CD14-positive monocyte (primary cell): ENCODE results near the gene ABCA7. TPM values are rescaled to one million over a fixed set of nuclear protein-coding genes. Genes with fewer than 3 reads are reported as not detected.

ENCODE experiments used
- DNase-seq, 3 donors: peaks; one replicate each; pipeline ENCODE4 v3.0.0-alpha.2; 2011 to 2022
- H2AFZ ChIP-seq: 2 replicates; pipeline ENCODE4 v1.6.0; 2012; ENCODE audit warnings: mild to moderate bottlenecking, low read depth, low read length, inconsistent platforms; ENCODE audit not compliant: insufficient read depth, poor library complexity, severe bottlenecking
- H3K27ac ChIP-seq, 2 donors: 1 replicate in 1 of 2; 2 replicates in 1 of 2; pipeline ENCODE4 v1.5.1; 2012 to 2013; ENCODE audit warnings: low read length in 2 of 2, control low read depth in 1 of 2, inconsistent platforms in 1 of 2, low read depth in 1 of 2, mild to moderate bottlenecking in 1 of 2
- H3K27me3 ChIP-seq, 2 donors: one replicate each; pipeline versions ENCODE4 v1.6.0 to v1.6.1; 2011 to 2013; ENCODE audit warnings: low read length in 2 of 2; ENCODE audit not compliant: control insufficient read depth in 2 of 2, insufficient read depth in 2 of 2
- H3K36me3 ChIP-seq, 2 donors: replicated peaks in 1 of 2; 1 replicate in 1 of 2; 2 replicates in 1 of 2; pipeline versions ENCODE4 v1.5.1 to v1.6.1; 2012 to 2013; ENCODE audit warnings: low read length in 2 of 2, control low read depth in 1 of 2, inconsistent platforms in 1 of 2, mild to moderate bottlenecking in 1 of 2; ENCODE audit not compliant: insufficient read depth in 2 of 2, control insufficient read depth in 1 of 2
- H3K4me1 ChIP-seq, 2 donors: 1 replicate in 1 of 2; 2 replicates in 1 of 2; pipeline versions ENCODE4 v1.5.1 to v1.6.1; 2012 to 2013; ENCODE audit warnings: low read length in 2 of 2, control low read depth in 1 of 2, inconsistent platforms in 1 of 2, mild to moderate bottlenecking in 1 of 2, moderate library complexity in 1 of 2; ENCODE audit not compliant: insufficient read depth in 2 of 2, control insufficient read depth in 1 of 2
- H3K4me2 ChIP-seq: replicated peaks from 2 replicates; pipeline ENCODE3; 2012; ENCODE audit warnings: low read length, moderate library complexity, mild to moderate bottlenecking; ENCODE audit not compliant: poor library complexity, severe bottlenecking; ENCODE audit errors: extremely low read depth
- H3K4me3 ChIP-seq, 3 experiments: fragments of 200-600 bp in 1 of 3; sonication (generic) in 1 of 3; replicated peaks in 1 of 3; 1 replicate in 2 of 3; 2 replicates in 1 of 3; pipeline ENCODE4 v1.5.1; 2011 to 2013; ENCODE audit warnings: low read length in 3 of 3, mild to moderate bottlenecking in 3 of 3, control low read depth in 2 of 3, low read depth in 2 of 3, inconsistent platforms in 1 of 3, moderate library complexity in 1 of 3
- H3K79me2 ChIP-seq: 2 replicates; pipeline ENCODE4 v1.6.0; 2012; ENCODE audit warnings: mild to moderate bottlenecking, control low read depth, inconsistent platforms, low read length, moderate library complexity; ENCODE audit not compliant: insufficient read depth
- H3K9ac ChIP-seq: 2 replicates; pipeline ENCODE4 v1.6.0; 2017; ENCODE audit warnings: low read length, mild to moderate bottlenecking; ENCODE audit not compliant: insufficient read depth, poor library complexity, severe bottlenecking
- H3K9me3 ChIP-seq, 2 donors: replicated peaks in 1 of 2; 1 replicate in 1 of 2; 2 replicates in 1 of 2; pipeline versions ENCODE4 v1.5.1 to v1.6.1; 2012 to 2013; ENCODE audit warnings: low read length in 2 of 2, control low read depth in 1 of 2; ENCODE audit not compliant: control insufficient read depth in 1 of 2, insufficient read depth in 1 of 2
- H4K20me1 ChIP-seq: 2 replicates; pipeline ENCODE4 v1.6.0; 2012; ENCODE audit warnings: mild to moderate bottlenecking, low read length, control low read depth, moderate library complexity; ENCODE audit not compliant: insufficient read depth
- H3K27ac Mint-ChIP-seq, 7 donors: one replicate each; pipeline ENCODE4 v1.8.0; 2020; ENCODE audit warnings: mild to moderate bottlenecking in 7 of 7, mixed read lengths in 7 of 7, moderate library complexity in 6 of 7, inconsistent platforms in 2 of 7
- H3K27me3 Mint-ChIP-seq, 3 donors: one replicate each; pipeline ENCODE4 v1.8.0; 2021 to 2022; ENCODE audit warnings: low read depth in 3 of 3, mild to moderate bottlenecking in 3 of 3, mixed read lengths in 3 of 3, moderate library complexity in 3 of 3, inconsistent platforms in 1 of 3
- H3K36me3 Mint-ChIP-seq, 2 donors: one replicate each; pipeline ENCODE4 v1.8.0; 2020; ENCODE audit warnings: mixed read lengths in 2 of 2, inconsistent platforms in 1 of 2, mild to moderate bottlenecking in 1 of 2
- H3K4me1 Mint-ChIP-seq: one replicate; pipeline ENCODE4 v1.8.0; 2020; ENCODE audit warnings: mild to moderate bottlenecking, mixed read lengths
- H3K4me3 Mint-ChIP-seq, 2 donors: one replicate each; pipeline ENCODE4 v1.8.0; 2020; ENCODE audit warnings: mild to moderate bottlenecking in 2 of 2, mixed read lengths in 2 of 2, moderate library complexity in 1 of 2
- H3K9me3 Mint-ChIP-seq, 7 donors: one replicate each; pipeline ENCODE4 v1.8.0; 2020 to 2022; ENCODE audit warnings: mixed read lengths in 7 of 7, mild to moderate bottlenecking in 6 of 7, moderate library complexity in 6 of 7, inconsistent platforms in 2 of 7
- WGBS: methylation state at CpG from one replicate; pipeline ENCODE4 v1.1.5; 2013; ENCODE audit warnings: missing lambda C conversion rate; ENCODE audit not compliant: insufficient coverage; 5-methylcytosine and 5-hydroxymethylcytosine counted together
- intact Hi-C, 2 donors: fragments of 100-400 bp; cut with micrococcal nuclease; formaldehyde crosslinking; loops; one replicate each; pipeline versions ENCODE4 v1.15.0 to v1.15.1; 2023
- polyA plus RNA-seq, 3 donors: library from polyadenylated mRNA; depleted of rRNA in 1 of 3; unstranded in 2 of 3; stranded (reverse) in 1 of 3; fragments of 300-500 nt in 2 of 3; fragments of >200 nt in 1 of 3; fragmentation: Illumina TruSeq in 2 of 3; gene quantifications; 1 replicate in 2 of 3; 2 replicates in 1 of 3; pipeline ENCODE4 v1.2.3, GENCODE V29; 2012 to 2021
- TF ChIP-seq, protein P1 (sequence below): fragments of 200-600 bp; IDR thresholded peaks from one replicate; pipeline ENCODE4 v1.8.0; 2022; ENCODE audit warnings: antibody characterized with exemption, mild to moderate bottlenecking

Gene ABCA7
- polyA plus RNA-seq, 3 donors = 1.7 to 104 (median 7.8) TPM

DNA sequence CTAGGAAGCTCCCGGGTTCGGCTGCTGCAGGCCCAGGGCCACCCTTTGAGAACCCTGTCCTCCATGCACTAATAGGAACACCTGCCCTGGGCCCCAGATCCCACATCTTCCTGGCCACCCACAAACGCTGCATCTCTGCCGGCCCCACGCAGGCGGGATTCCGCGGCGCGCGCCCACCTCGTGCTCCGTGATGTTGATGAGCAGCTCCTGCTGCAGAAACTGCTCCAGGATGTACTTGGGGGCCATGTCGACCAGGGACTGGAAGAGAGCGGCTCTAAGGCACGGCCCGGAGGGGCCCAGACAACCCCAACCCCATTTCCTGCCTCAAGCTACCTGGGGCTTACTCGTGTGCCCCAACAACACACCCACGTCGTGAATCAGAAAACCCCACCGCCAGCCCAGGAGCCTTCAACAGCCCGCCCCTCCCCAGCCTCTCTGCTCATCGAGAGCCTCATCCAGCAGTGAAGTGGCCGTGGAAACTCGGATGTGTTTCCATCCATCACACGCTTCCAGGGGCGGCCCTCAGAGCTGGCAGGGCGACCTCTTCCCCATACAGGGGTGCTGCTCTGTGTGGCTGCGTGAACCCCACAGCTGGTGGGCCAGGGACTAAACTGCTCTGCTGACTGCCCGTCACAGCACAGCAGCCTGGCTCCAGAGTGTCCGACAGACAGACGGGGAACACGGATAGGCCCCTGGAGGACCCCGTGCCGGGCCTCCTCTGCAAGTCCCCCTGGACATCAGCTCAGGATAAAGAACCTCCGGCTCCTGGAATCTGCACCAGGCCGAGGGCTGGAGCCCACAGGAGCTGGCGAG, 51.0 kb downstream of the ABCA7 start:
- intact Hi-C loops = no loop called here
- Histone ChIP-seq H3K4me3 (no peak overlapping the region), H3K27me3 (no peaks in the 10 kb centered on the region), H3K79me2 (peaks cover 57% of the 10 kb centered on the region), H3K36me3 (peaks cover 51% of the 10 kb centered on the region in 2 donors), H3K9me3 (no peaks in the 10 kb centered on the region), H3K27ac (no peak overlapping the region), H2AFZ (no peak overlapping the region), H3K4me2 (no peak overlapping the region), H4K20me1 (peaks cover 74% of the 10 kb centered on the region), H3K9ac (no peak overlapping the region), H3K4me1 (peaks cover 68 to 76% of the 10 kb centered on the region in 2 donors)
- no peaks in the 10 kb centered on the region for H3K9me3 Mint-ChIP-seq
- peak overlapping the region in 1 of 7 donors; percentile 19 for H3K27ac Mint-ChIP-seq
- peaks cover 68% of the 10 kb centered on the region for H3K4me1 Mint-ChIP-seq
- TF ChIP-seq, protein P1, sequence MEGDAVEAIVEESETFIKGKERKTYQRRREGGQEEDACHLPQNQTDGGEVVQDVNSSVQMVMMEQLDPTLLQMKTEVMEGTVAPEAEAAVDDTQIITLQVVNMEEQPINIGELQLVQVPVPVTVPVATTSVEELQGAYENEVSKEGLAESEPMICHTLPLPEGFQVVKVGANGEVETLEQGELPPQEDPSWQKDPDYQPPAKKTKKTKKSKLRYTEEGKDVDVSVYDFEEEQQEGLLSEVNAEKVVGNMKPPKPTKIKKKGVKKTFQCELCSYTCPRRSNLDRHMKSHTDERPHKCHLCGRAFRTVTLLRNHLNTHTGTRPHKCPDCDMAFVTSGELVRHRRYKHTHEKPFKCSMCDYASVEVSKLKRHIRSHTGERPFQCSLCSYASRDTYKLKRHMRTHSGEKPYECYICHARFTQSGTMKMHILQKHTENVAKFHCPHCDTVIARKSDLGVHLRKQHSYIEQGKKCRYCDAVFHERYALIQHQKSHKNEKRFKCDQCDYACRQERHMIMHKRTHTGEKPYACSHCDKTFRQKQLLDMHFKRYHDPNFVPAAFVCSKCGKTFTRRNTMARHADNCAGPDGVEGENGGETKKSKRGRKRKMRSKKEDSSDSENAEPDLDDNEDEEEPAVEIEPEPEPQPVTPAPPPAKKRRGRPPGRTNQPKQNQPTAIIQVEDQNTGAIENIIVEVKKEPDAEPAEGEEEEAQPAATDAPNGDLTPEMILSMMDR = no peak
- no peak overlapping the region for H3K4me3 Mint-ChIP-seq
- H3K27me3 Mint-ChIP-seq = peaks cover 0 to 2% (median 0%) of the 10 kb centered on the region in 3 donors
- WGBS = 96% methylated on average over 38 of the region's 38 CpGs
- H3K36me3 Mint-ChIP-seq = peaks cover 29 to 52% of the 10 kb centered on the region in 2 donors
- no peak for DNase-seq

DNA sequence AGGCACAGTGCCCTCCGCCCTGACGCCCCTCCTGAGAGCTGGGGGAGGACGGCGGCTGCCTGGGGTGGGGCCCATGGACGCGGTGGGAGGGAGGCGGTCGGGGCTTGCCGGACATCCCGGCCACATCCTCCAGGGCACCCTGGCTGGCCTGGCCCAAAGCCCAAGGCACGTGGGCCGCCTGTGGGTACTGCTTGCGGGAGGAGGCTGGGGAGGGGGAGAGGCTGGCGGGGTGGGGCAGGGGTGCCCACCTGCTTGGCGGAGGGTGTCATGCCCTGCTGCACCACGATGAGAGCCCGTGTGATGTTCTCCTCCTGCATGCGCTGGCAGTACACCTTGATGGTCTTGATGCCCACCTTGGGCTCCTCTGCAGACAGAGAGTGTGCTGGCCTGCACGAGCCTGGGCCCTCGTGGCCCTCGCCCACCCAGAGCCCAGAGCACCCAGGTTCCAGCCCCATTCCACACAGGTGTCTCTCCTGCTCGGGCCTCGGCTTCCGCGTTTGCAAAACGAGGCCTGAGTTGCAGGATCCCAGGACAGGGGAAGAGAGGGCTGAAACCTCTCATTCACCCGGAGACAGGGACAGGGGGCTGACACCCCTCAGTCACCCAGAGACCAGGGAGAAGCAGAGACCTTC, 51.8 kb downstream of the ABCA7 start:
- WGBS = 85% methylated on average over 18 of the region's 27 CpGs
- Histone ChIP-seq H3K9ac (no peak overlapping the region), H3K4me1 (peaks cover 61 to 71% of the 10 kb centered on the region in 2 donors), H3K79me2 (peaks cover 50% of the 10 kb centered on the region), H2AFZ (no peak overlapping the region), H4K20me1 (peaks cover 67% of the 10 kb centered on the region), H3K4me2 (no peak overlapping the region), H3K27ac (no peak overlapping the region), H3K27me3 (no peaks in the 10 kb centered on the region), H3K9me3 (no peaks in the 10 kb centered on the region), H3K4me3 (no peak overlapping the region), H3K36me3 (peaks cover 44% of the 10 kb centered on the region in 2 donors)
- TF ChIP-seq, protein P1 = no peak
- peaks cover 0 to 2% (median 0%) of the 10 kb centered on the region in 3 donors for H3K27me3 Mint-ChIP-seq
- H3K36me3 Mint-ChIP-seq = peaks cover 25 to 47% of the 10 kb centered on the region in 2 donors
- no peaks in the 10 kb centered on the region for H3K9me3 Mint-ChIP-seq
- peaks cover 62% of the 10 kb centered on the region for H3K4me1 Mint-ChIP-seq
- no peak for DNase-seq
- no peak overlapping the region for H3K4me3 Mint-ChIP-seq
- no peak overlapping the region for H3K27ac Mint-ChIP-seq
- intact Hi-C loops = no loop called here
